ENCODE results near the gene DMRTC2. TPM values are rescaled to one million over a fixed set of nuclear protein-coding genes. Genes with fewer than 3 reads are reported as not detected.
A peak's percentile ranks its signal among the peaks of the same experiment; 100 is the strongest.

The DMRTC2 gene
- total and polyA plus RNA-seq, 2 of the 13 experiments (the other 11 are each of a cell fraction or from before 2014, with no cell fraction given): not detected

- TF ChIP-seq E2F2 (CRISPR knock-in tag; IDR thresholded peaks at IDR 0.05; ENCODE audit: borderline replicate concordance) (peak; percentile 10; the same call in 1 of the 2 replicates), ZNF724P (CRISPR knock-in tag; IDR thresholded peaks at IDR 0.05; ENCODE audit: borderline replicate concordance) (peak; percentile 80; the same call in 1 of the 2 replicates), TRAFD1 (CRISPR knock-in tag; IDR thresholded peaks at IDR 0.05; ENCODE audit: borderline replicate concordance) (peak; percentile 86; the same call in 1 of the 2 replicates), KDM3A (CRISPR knock-in tag; IDR thresholded peaks at IDR 0.05; ENCODE audit: low read depth) (no peak), ZNF773 (CRISPR knock-in tag; IDR thresholded peaks at IDR 0.05; ENCODE audit: borderline replicate concordance) (no peak), MBNL3 (CRISPR knock-in tag; conservative IDR thresholded peaks at IDR 0.05) (no peak), ATF6 (CRISPR knock-in tag; conservative IDR thresholded peaks at IDR 0.05) (no peak; the same call in 1 of the 2 replicates), ZNF530 (CRISPR knock-in tag; IDR thresholded peaks at IDR 0.05; ENCODE audit: low read depth) (no peak), MED1 (CRISPR knock-in tag; IDR thresholded peaks at IDR 0.05) (no peak; the same call in 1 of the 2 replicates), SOX6 (IDR thresholded peaks at IDR 0.05) (no peak), SOX6 (CRISPR knock-in tag; IDR thresholded peaks at IDR 0.05) (peak; percentile 69), BORCS8-MEF2B (CRISPR knock-in tag; IDR thresholded peaks at IDR 0.05) (peak; percentile 84), HNF4G (IDR thresholded peaks at IDR 0.05; ENCODE audit: borderline replicate concordance, low read depth, low read length) (peak; percentile 14; the same call in 1 of the 2 replicates), HNF4G (CRISPR knock-in tag; IDR thresholded peaks at IDR 0.05; ENCODE audit: borderline replicate concordance, low read depth) (no peak), ZSCAN20 (CRISPR knock-in tag; IDR thresholded peaks at IDR 0.05; ENCODE audit: borderline replicate concordance) (no peak), ZBTB44 (CRISPR knock-in tag; IDR thresholded peaks at IDR 0.05) (no peak), MTERF4 (CRISPR knock-in tag; IDR thresholded peaks at IDR 0.05) (no peak), WIZ (CRISPR knock-in tag; IDR thresholded peaks at IDR 0.05) (no peak), CTCF (CRISPR knock-in tag; IDR thresholded peaks at IDR 0.05) (peak; percentile 82)
These were observed 15.0 kb downstream of the DMRTC2 start, which contains the start of gene RPS19 (continued) for GRCh38 chr19:41859618-41860418.
